Prostate gland (tissue), 2 donors: ENCODE data around the gene TEX2. TPM values are rescaled to one million over a fixed set of nuclear protein-coding genes. Genes with fewer than 3 reads are reported as not detected.
A peak's percentile ranks its signal among the peaks of the same experiment; 100 is the strongest.

ENCODE experiments used
- DNase-seq: peaks from one replicate; pipeline ENCODE4 v3.0.0-alpha.2; 2019; ENCODE audit warnings: low spot score
- H3K27ac ChIP-seq, 2 donors: fragments of 200-600 bp; sonication (generic); 2 replicates each; pipeline ENCODE4 v1.5.1; 2017 to 2019
- H3K27me3 ChIP-seq: fragments of 200-600 bp; sonication (generic); replicated peaks from 2 replicates; pipeline ENCODE4 v1.5.1; 2019; ENCODE audit not compliant: insufficient read depth
- H3K36me3 ChIP-seq, 2 donors: fragments of 200-600 bp; sonication (generic); 1 replicate in 1 of 2; 2 replicates in 1 of 2; pipeline versions ENCODE4 v1.5.1 to v1.8.1; 2017 to 2019
- H3K4me1 ChIP-seq: fragments of 200-600 bp; sonication (generic); replicated peaks from 2 replicates; pipeline ENCODE4 v1.5.1; 2019
- H3K4me3 ChIP-seq, 2 donors: fragments of 200-600 bp; sonication (generic); 2 replicates each; pipeline ENCODE4 v1.5.1; 2017 to 2019
- H3K9me3 ChIP-seq: fragments of 200-600 bp; sonication (generic); 2 replicates; pipeline ENCODE4 v1.5.1; 2017
- CTCF ChIP-seq, 4 experiments: fragments of 200-600 bp in 2 of 4; fragments of 450-650 bp in 2 of 4; sonication (generic) in 2 of 4; IDR thresholded peaks; 1 replicate in 3 of 4; 2 replicates in 1 of 4; pipeline ENCODE4 v1.5.1; 2016 to 2019; ENCODE audit warnings: antibody characterized with exemption in 4 of 4, mild to moderate bottlenecking in 2 of 4, moderate library complexity in 2 of 4
- POLR2A ChIP-seq: fragments of 450-650 bp; IDR thresholded peaks from one replicate; pipeline ENCODE4 v1.6.1; 2016; ENCODE audit warnings: antibody characterized with exemption, mild to moderate bottlenecking
- POLR2AphosphoS5 ChIP-seq: sonication (generic); formaldehyde crosslinking; IDR thresholded peaks from one replicate; pipeline ENCODE4 v1.6.1; 2017; ENCODE audit warnings: antibody characterized with exemption
- WGBS: methylation state at CpG from one replicate; pipeline ENCODE4 v1.1.5; 2018; 5-methylcytosine and 5-hydroxymethylcytosine counted together
- intact Hi-C: fragments of 100-400 bp; cut with DNase I; formaldehyde crosslinking; loops from one replicate; pipeline ENCODE4 v1.14.2; 2022
- total RNA-seq, 2 donors: library from RNA; depleted of rRNA; stranded (reverse); fragments of >200 nt; gene quantifications; one replicate each; pipeline ENCODE4 v1.1.0, GENCODE V29; 2016

Gene TEX2
- total RNA-seq, 2 donors from 2014 or later = 31.3 to 43.8 TPM

GRCh38 chr17:64115822-64116534 lies 147.1 kb downstream of the TEX2 start:
- Histone ChIP-seq H3K36me3 (no peaks in the 10 kb centered on the region), H3K4me1 (no peaks in the 10 kb centered on the region), H3K27ac (no peak overlapping the region), H3K9me3 (no peaks in the 10 kb centered on the region), H3K4me3 (no peak overlapping the region), H3K27me3 (no peaks in the 10 kb centered on the region)
- 29% methylated on average over 7 of the region's 7 CpGs for WGBS
- intact Hi-C loops = no loop called here
- no peak for DNase-seq
- TF ChIP-seq CTCF (IDR thresholded peaks at IDR 0.05) (no peak), POLR2A (no peak), POLR2AphosphoS5 (no peak)

GRCh38 chr17:64115043-64115698 lies 147.9 kb downstream of the TEX2 start:
- H3K27ac ChIP-seq = no peak overlapping the region
- TF ChIP-seq POLR2AphosphoS5 = peak; percentile 32
- TF ChIP-seq POLR2A = no peak
- DNase-seq = peak; percentile 37
- no peaks in the 10 kb centered on the region for H3K4me1 ChIP-seq
- no peaks in the 10 kb centered on the region for H3K27me3 ChIP-seq
- WGBS = 81% methylated on average over 8 of the region's 8 CpGs
- no peaks in the 10 kb centered on the region for H3K36me3 ChIP-seq
- no peaks in the 10 kb centered on the region for H3K9me3 ChIP-seq
- H3K4me3 ChIP-seq = no peak overlapping the region
- intact Hi-C loops = no loop called here

GRCh38 chr17:64113006-64113405 lies 150.1 kb downstream of the TEX2 start:
- DNase-seq = no peak
- Histone ChIP-seq H3K9me3 (no peaks in the 10 kb centered on the region), H3K36me3 (no peaks in the 10 kb centered on the region), H3K27me3 (no peaks in the 10 kb centered on the region), H3K4me3 (no peak overlapping the region), H3K4me1 (peaks cover 1% of the 10 kb centered on the region), H3K27ac (no peak overlapping the region)
- intact Hi-C loops = no loop called here
- TF ChIP-seq CTCF (IDR thresholded peaks at IDR 0.05) (no peak), POLR2AphosphoS5 (no peak), POLR2A (no peak)
- 96% methylated on average over 2 of the region's 2 CpGs for WGBS

GRCh38 chr17:64111831-64112230 lies 151.2 kb downstream of the TEX2 start:
- DNase-seq = no peak
- Histone ChIP-seq H3K4me1 (peaks cover 12% of the 10 kb centered on the region), H3K4me3 (no peak overlapping the region), H3K27me3 (no peaks in the 10 kb centered on the region), H3K27ac (no peak overlapping the region), H3K9me3 (no peaks in the 10 kb centered on the region), H3K36me3 (no peaks in the 10 kb centered on the region)
- intact Hi-C loops = no loop called here
- WGBS = 83% methylated on average over 4 of the region's 4 CpGs
- no peak for TF ChIP-seq POLR2A

- H3K36me3 ChIP-seq = no peaks in the 10 kb centered on the region
- intact Hi-C loops = no loop called here
- no peak for DNase-seq
- no peaks in the 10 kb centered on the region for H3K27me3 ChIP-seq
- WGBS = 75% methylated on average over 12 of the region's 12 CpGs
- H3K4me3 ChIP-seq = no peak overlapping the region
- H3K27ac ChIP-seq = no peak overlapping the region
- H3K9me3 ChIP-seq = no peaks in the 10 kb centered on the region
- H3K4me1 ChIP-seq = peaks cover 14% of the 10 kb centered on the region
- TF ChIP-seq POLR2A (no peak), CTCF (IDR thresholded peaks at IDR 0.05) (no peak), POLR2AphosphoS5 (no peak)
These were observed 152.5 kb downstream of the TEX2 start for GRCh38 chr17:64110379-64111152.
